ENCODE results near the gene CDH16. TPM values are rescaled to one million over a fixed set of nuclear protein-coding genes. Genes with fewer than 3 reads are reported as not detected.

The CDH16 gene
- total RNA-seq, 1 donor from 2014 or later: not detected

- Histone ChIP-seq H3K36me3 (no peaks in the 10 kb centered on the region), H3K4me3 (no peak overlapping the region), H3K27ac (no peak overlapping the region), H3K27me3 (peaks cover 20% of the 10 kb centered on the region), H3K4me1 (peaks cover 8% of the 10 kb centered on the region), H3K9me3 (no peaks in the 10 kb centered on the region)
- ATAC-seq: no peak
- no peak for DNase-seq
- intact Hi-C loops (cut with DNase I): no loop called here
- no peak for TF ChIP-seq CTCF (IDR thresholded peaks at IDR 0.05)
These were observed 33.9 kb upstream of the CDH16 start for GRCh38 chr16:66952430-66953110.

GRCh38 chr16:66950971-66951790 lies 32.5 kb upstream of the CDH16 start:
- intact Hi-C loops (cut with DNase I): no loop called here
- Histone ChIP-seq H3K4me1 (peaks cover 10% of the 10 kb centered on the region), H3K9me3 (no peaks in the 10 kb centered on the region), H3K36me3 (no peaks in the 10 kb centered on the region), H3K27ac (no peak overlapping the region), H3K27me3 (peaks cover 20% of the 10 kb centered on the region), H3K4me3 (no peak overlapping the region)
- ATAC-seq (no peak), DNase-seq (no peak)
- TF ChIP-seq CTCF (IDR thresholded peaks at IDR 0.05): no peak

GRCh38 chr16:66950437-66950836 lies 31.8 kb upstream of the CDH16 start:
- Histone ChIP-seq H3K27me3 (peaks cover 20% of the 10 kb centered on the region), H3K36me3 (no peaks in the 10 kb centered on the region), H3K4me3 (no peak overlapping the region), H3K4me1 (peaks cover 10% of the 10 kb centered on the region), H3K27ac (no peak overlapping the region), H3K9me3 (no peaks in the 10 kb centered on the region)
- ATAC-seq: no peak
- DNase-seq: no peak
- no peak for TF ChIP-seq CTCF (IDR thresholded peaks at IDR 0.05)
- intact Hi-C loops (cut with DNase I): no loop called here

GRCh38 chr16:66949472-66949871 lies 30.8 kb upstream of the CDH16 start:
- ATAC-seq (no peak), DNase-seq (no peak)
- Histone ChIP-seq H3K4me1 (peaks cover 10% of the 10 kb centered on the region), H3K36me3 (no peaks in the 10 kb centered on the region), H3K27ac (no peak overlapping the region), H3K9me3 (no peaks in the 10 kb centered on the region), H3K4me3 (no peak overlapping the region), H3K27me3 (peaks cover 20% of the 10 kb centered on the region)
- intact Hi-C loops (cut with DNase I): no loop called here
- TF ChIP-seq CTCF (IDR thresholded peaks at IDR 0.05): no peak

- H3K27ac ChIP-seq: no peak overlapping the region
- H3K36me3 ChIP-seq: peaks cover 3% of the 10 kb centered on the region
- intact Hi-C loops (cut with DNase I): no loop called here
- H3K9me3 ChIP-seq: no peaks in the 10 kb centered on the region
- TF ChIP-seq CTCF (IDR thresholded peaks at IDR 0.05): no peak
- ATAC-seq (no peak), DNase-seq (no peak)
- peak overlapping the region; percentile 58 for H3K4me3 ChIP-seq
- H3K27me3 ChIP-seq: peaks cover 20% of the 10 kb centered on the region
- peaks cover 10% of the 10 kb centered on the region for H3K4me1 ChIP-seq
These were observed 30.1 kb upstream of the CDH16 start for GRCh38 chr16:66948837-66949225.

Data from upper lobe of right lung (tissue), 1 donor.